ENCODE data around the gene CALHM5. TPM values are rescaled to one million over a fixed set of nuclear protein-coding genes. Genes with fewer than 3 reads are reported as not detected.
A peak's percentile ranks its signal among the peaks of the same experiment; 100 is the strongest.

CALHM5 gene
- total RNA-seq, 1 experiment from 2014 or later: 1.1 TPM

GRCh38 chr6:116568821-116569755 is 57.6 kb downstream of the CALHM5 start:
- ChIA-PET CTCF (no interaction called here), POLR2A (no interaction called here)
- no peak overlapping the region for H3K4me3 Mint-ChIP-seq (ENCODE audit: unreplicated experiment)
- Histone ChIP-seq H3K4me3 (ENCODE audit: low read depth, low read length) (no peak overlapping the region), H3K4me1 (peaks cover 6% of the 10 kb centered on the region; the same call in 1 of the 2 replicates), H3K9me3 (no peaks in the 10 kb centered on the region), H3K36me3 (ENCODE audit: control insufficient read depth, insufficient read depth, low read length) (no peaks in the 10 kb centered on the region), H3K27me3 (replicated peaks; ENCODE audit: control insufficient read depth, insufficient read depth, low read length) (no peaks in the 10 kb centered on the region)
- no peak for DNase-seq
- no peak for TF ChIP-seq CTCF (IDR thresholded peaks at IDR 0.05; ENCODE audit: insufficient read depth in 1 of 2, low read depth in 1 of 2, low read length in 1 of 2, severe bottlenecking in 1 of 2, unreplicated experiment in 1 of 2)
- intact Hi-C loops (cut with micrococcal nuclease; ENCODE audit: unreplicated experiment): no loop called here
- H3K9me3 Mint-ChIP-seq (ENCODE audit: unreplicated experiment): no peaks in the 10 kb centered on the region
- H3K27ac Mint-ChIP-seq (ENCODE audit: unreplicated experiment): no peak overlapping the region
- H3K27me3 Mint-ChIP-seq (ENCODE audit: insufficient read depth, unreplicated experiment): no peaks in the 10 kb centered on the region
- BruUV-seq (replicated peaks): no TSS peak
- H3K36me3 Mint-ChIP-seq (ENCODE audit: insufficient read depth, unreplicated experiment): no peaks in the 10 kb centered on the region
- peaks cover 10% of the 10 kb centered on the region for H3K4me1 Mint-ChIP-seq (ENCODE audit: low read depth, unreplicated experiment)

- no peaks in the 10 kb centered on the region for H3K27me3 ChIP-seq (replicated peaks; ENCODE audit: control insufficient read depth, insufficient read depth, low read length)
- ChIA-PET CTCF (interaction anchor here (1.2 to 2.1 kb wide), 5 partner anchors 8 to 302 kb away, joined by 3 to 13 read pairs (median 9); partner anchors contain the start of gene CALHM5), POLR2A (interaction anchor here (0.5 to 1.8 kb wide), 6 partner anchors 9 to 321 kb away, joined by 3 to 12 read pairs (median 4); partner anchors contain the start of genes CALHM5, RSPH4A and TSPYL1)
- no peaks in the 10 kb centered on the region for H3K36me3 ChIP-seq (ENCODE audit: control insufficient read depth, insufficient read depth, low read length)
- H3K9me3 ChIP-seq: no peaks in the 10 kb centered on the region
- DNase-seq: peak; percentile 99
- no TSS peak for BruUV-seq (replicated peaks)
- Mint-ChIP-seq H3K36me3 (ENCODE audit: insufficient read depth, unreplicated experiment) (peaks cover 13% of the 10 kb centered on the region), H3K4me3 (ENCODE audit: unreplicated experiment) (peak within 1 kb of the TSS; percentile 98), H3K27me3 (ENCODE audit: insufficient read depth, unreplicated experiment) (no peaks in the 10 kb centered on the region), H3K27ac (ENCODE audit: unreplicated experiment) (peak within 1 kb of the TSS; percentile 99), H3K4me1 (ENCODE audit: low read depth, unreplicated experiment) (peaks cover 7% of the 10 kb centered on the region), H3K9me3 (ENCODE audit: unreplicated experiment) (no peaks in the 10 kb centered on the region)
- H3K4me3 ChIP-seq (ENCODE audit: low read depth, low read length): peak within 1 kb of the TSS; percentile 96
- TF ChIP-seq CTCF (IDR thresholded peaks at IDR 0.05; ENCODE audit: insufficient read depth in 1 of 2, low read depth in 1 of 2, low read length in 1 of 2, severe bottlenecking in 1 of 2, unreplicated experiment in 1 of 2): no peak
- H3K4me1 ChIP-seq: peaks cover 6% of the 10 kb centered on the region; the same call in 1 of the 2 replicates
- intact Hi-C loops (cut with micrococcal nuclease; ENCODE audit: unreplicated experiment): loop anchor here (1.0 to 2.0 kb wide), 2 partner anchors 110 to 292 kb away; partner anchors contain the start of genes KPNA5 and TSPYL1
Observed at GRCh38 chr6:116570856-116571682, 59.6 kb downstream of the CALHM5 start, which contains the start of gene RWDD1. Gene RWDD1 (plus strand): TSS chr6:116571504. CDS start chr6:116571583, 79 bp downstream.

- Histone ChIP-seq H3K27me3 (replicated peaks; ENCODE audit: control insufficient read depth, insufficient read depth, low read length) (no peaks in the 10 kb centered on the region), H3K36me3 (ENCODE audit: control insufficient read depth, insufficient read depth, low read length) (no peaks in the 10 kb centered on the region), H3K4me3 (ENCODE audit: low read depth, low read length) (peak overlapping the region; percentile 96), H3K9me3 (no peaks in the 10 kb centered on the region), H3K4me1 (peaks cover 6% of the 10 kb centered on the region; the same call in 1 of the 2 replicates)
- Mint-ChIP-seq H3K9me3 (ENCODE audit: unreplicated experiment) (no peaks in the 10 kb centered on the region), H3K4me3 (ENCODE audit: unreplicated experiment) (peak overlapping the region; percentile 98), H3K36me3 (ENCODE audit: insufficient read depth, unreplicated experiment) (peaks cover 19% of the 10 kb centered on the region), H3K27me3 (ENCODE audit: insufficient read depth, unreplicated experiment) (no peaks in the 10 kb centered on the region), H3K4me1 (ENCODE audit: low read depth, unreplicated experiment) (peaks cover 12% of the 10 kb centered on the region), H3K27ac (ENCODE audit: unreplicated experiment) (peak overlapping the region; percentile 99)
- no peak for DNase-seq
- CTCF ChIA-PET: interaction anchor here (1.3 to 2.1 kb wide), 3 partner anchors 9 to 303 kb away, joined by 3 to 13 read pairs (median 9); no protein-coding TSS in a partner anchor
- BruUV-seq (replicated peaks): TSS peak; percentile 39
- no peak for TF ChIP-seq CTCF (IDR thresholded peaks at IDR 0.05; ENCODE audit: insufficient read depth in 1 of 2, low read depth in 1 of 2, low read length in 1 of 2, severe bottlenecking in 1 of 2, unreplicated experiment in 1 of 2)
- POLR2A ChIA-PET: interaction anchor here (0.6 to 1.8 kb wide), 3 partner anchors 10 to 75 kb away, joined by 3 to 12 read pairs (median 4); partner anchors contain the start of gene RSPH4A
- intact Hi-C loops (cut with micrococcal nuclease; ENCODE audit: unreplicated experiment): loop anchor here (1.0 to 2.0 kb wide), 2 partner anchors 110 to 293 kb away; partner anchors contain the start of genes KPNA5 and TSPYL1
Observed at GRCh38 chr6:116571683-116572000, 60.2 kb downstream of the CALHM5 start.
